Mesodermal cell (in vitro differentiated cells): Measurements from ENCODE around the gene SLC39A13.

Experiments
- H3K27ac ChIP-seq: 2 replicates; pipeline ENCODE4 v1.7.0; 2013; ENCODE audit warnings: mild to moderate bottlenecking, low read depth, low read length, moderate library complexity; ENCODE audit not compliant: severe bottlenecking
- H3K36me3 ChIP-seq: 2 replicates; pipeline ENCODE4 v1.7.1; 2013; ENCODE audit warnings: mild to moderate bottlenecking, low read length, moderate library complexity; ENCODE audit not compliant: control insufficient read depth, insufficient read depth
- H3K4me1 ChIP-seq: one replicate; pipeline ENCODE4 v1.7.1; 2013; ENCODE audit warnings: mild to moderate bottlenecking, low read length; ENCODE audit not compliant: insufficient read depth, control insufficient read depth, poor library complexity, severe bottlenecking
- H3K4me3 ChIP-seq: 2 replicates; pipeline ENCODE4 v1.7.0; 2013; ENCODE audit warnings: low read length, control low read depth, mild to moderate bottlenecking; ENCODE audit not compliant: insufficient read depth, poor library complexity, severe bottlenecking; ENCODE audit errors: extremely low read depth
- H3K9me3 ChIP-seq: 2 replicates; pipeline ENCODE4 v1.7.1; 2013; ENCODE audit warnings: mild to moderate bottlenecking, low read length, moderate library complexity; ENCODE audit not compliant: control insufficient read depth
- WGBS, 2 experiments: methylation state at CpG; one replicate each; pipeline ENCODE4 v1.1.5; 2013; ENCODE audit warnings: missing lambda C conversion rate in 2 of 2; ENCODE audit not compliant: insufficient coverage in 2 of 2; 5-methylcytosine and 5-hydroxymethylcytosine counted together

The SLC39A13 gene

GRCh38 chr11:47406896-47407745, 1.3 kb upstream of the SLC39A13 start:
- H3K9me3 ChIP-seq = no peaks in the 10 kb centered on the region
- peak overlapping the region; percentile 89 for H3K27ac ChIP-seq
- 75 to 80% methylated on average over 11 to 12 of the region's 12 CpGs for WGBS, 2 experiments
- H3K4me3 ChIP-seq = peak overlapping the region; percentile 58
- peaks cover 22% of the 10 kb centered on the region for H3K36me3 ChIP-seq
- peaks cover 14% of the 10 kb centered on the region for H3K4me1 ChIP-seq

- peaks cover 36% of the 10 kb centered on the region for H3K36me3 ChIP-seq
- H3K9me3 ChIP-seq = no peaks in the 10 kb centered on the region
- peaks cover 21% of the 10 kb centered on the region for H3K4me1 ChIP-seq
- WGBS, 2 experiments = 11 to 15% methylated on average over 41 to 50 of the region's 50 CpGs
- peak overlapping the region; percentile 67 for H3K4me3 ChIP-seq
- peak overlapping the region; percentile 87 for H3K27ac ChIP-seq
Observed at GRCh38 chr11:47408598-47409439, 429 bp downstream of the SLC39A13 start.

- 93 to 95% methylated on average over 26 to 30 of the region's 31 CpGs for WGBS, 2 experiments
- H3K4me3 ChIP-seq = peak overlapping the region; percentile 67
Observed at GRCh38 chr11:47409440-47410369, 1.3 kb downstream of the SLC39A13 start.

GRCh38 chr11:47410370-47411264, 2.2 kb downstream of the SLC39A13 start:
- Histone ChIP-seq H3K4me3 (no peak overlapping the region), H3K27ac (no peak overlapping the region), H3K9me3 (no peaks in the 10 kb centered on the region), H3K4me1 (peaks cover 27% of the 10 kb centered on the region), H3K36me3 (peaks cover 54% of the 10 kb centered on the region)
- WGBS, 2 experiments = 89 to 94% methylated on average over 9 to 12 of the region's 12 CpGs

More at GRCh38 chr11:47409440-47410369, 1.3 kb downstream of the SLC39A13 start:
- Histone ChIP-seq H3K27ac (no peak overlapping the region), H3K36me3 (peaks cover 45% of the 10 kb centered on the region), H3K4me1 (peaks cover 24% of the 10 kb centered on the region), H3K9me3 (no peaks in the 10 kb centered on the region)

- no peak overlapping the region for H3K27ac ChIP-seq
- H3K36me3 ChIP-seq = peaks cover 60% of the 10 kb centered on the region
- WGBS, 2 experiments = 80 to 92% methylated on average over 12 of the region's 12 CpGs
- peaks cover 34% of the 10 kb centered on the region for H3K4me1 ChIP-seq
- no peak overlapping the region for H3K4me3 ChIP-seq
- H3K9me3 ChIP-seq = no peaks in the 10 kb centered on the region
Observed at GRCh38 chr11:47411884-47412746, 3.7 kb downstream of the SLC39A13 start.

GRCh38 chr11:47413351-47413750, 5.0 kb downstream of the SLC39A13 start:
- WGBS, 2 experiments = 92 to 100% methylated on average over 7 to 13 of the region's 13 CpGs
- Histone ChIP-seq H3K36me3 (peaks cover 72% of the 10 kb centered on the region), H3K27ac (peak overlapping the region; percentile 23), H3K9me3 (no peaks in the 10 kb centered on the region), H3K4me3 (no peak overlapping the region), H3K4me1 (peaks cover 28% of the 10 kb centered on the region)

GRCh38 chr11:47413908-47414684, 5.7 kb downstream of the SLC39A13 start:
- Histone ChIP-seq H3K4me3 (no peak overlapping the region), H3K9me3 (no peaks in the 10 kb centered on the region), H3K27ac (peak overlapping the region; percentile 23), H3K4me1 (peaks cover 28% of the 10 kb centered on the region), H3K36me3 (peaks cover 79% of the 10 kb centered on the region)
- WGBS, 2 experiments = 86 to 88% methylated on average over 9 to 12 of the region's 16 CpGs

- WGBS, 2 experiments = 93% methylated on average over 14 to 18 of the region's 19 CpGs
- peaks cover 84% of the 10 kb centered on the region for H3K36me3 ChIP-seq
- H3K4me1 ChIP-seq = peaks cover 25% of the 10 kb centered on the region
- H3K4me3 ChIP-seq = no peak overlapping the region
- H3K9me3 ChIP-seq = no peaks in the 10 kb centered on the region
- no peak overlapping the region for H3K27ac ChIP-seq
Observed at GRCh38 chr11:47414685-47415070, 6.3 kb downstream of the SLC39A13 start.
